ENCODE measurements around the gene WNT5B. TPM values are rescaled to one million over a fixed set of nuclear protein-coding genes. Genes with fewer than 3 reads are reported as not detected.
"Not testable (repeated sequence)": the region's sequence is repeated elsewhere in the genome, so short reads cannot be mapped to it uniquely, and the experiment has no call there.

Gene WNT5B
- total RNA-seq, 1 experiment from 2014 or later = 10.1 TPM

DNA sequence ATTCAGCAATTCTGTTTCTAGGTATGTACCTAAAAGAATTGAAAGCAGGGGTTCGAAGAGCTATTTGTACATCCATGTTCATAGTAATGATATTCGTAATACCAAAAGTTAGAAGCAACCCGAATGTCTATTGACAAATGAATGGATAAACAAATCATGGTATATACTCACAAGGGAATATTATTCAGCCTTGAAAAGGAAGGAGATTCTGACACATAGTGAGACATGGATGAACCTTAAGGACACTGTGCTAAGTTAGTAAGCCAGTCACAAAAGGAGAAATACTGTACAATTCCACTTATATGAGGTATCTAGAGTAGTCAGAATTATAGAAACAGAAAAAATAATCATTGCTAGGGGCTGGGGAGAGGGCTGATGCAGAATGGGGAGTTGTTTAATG, 30.3 kb upstream of the WNT5B start:
- DNase-seq (ENCODE audit: low spot score) = no peak

DNA sequence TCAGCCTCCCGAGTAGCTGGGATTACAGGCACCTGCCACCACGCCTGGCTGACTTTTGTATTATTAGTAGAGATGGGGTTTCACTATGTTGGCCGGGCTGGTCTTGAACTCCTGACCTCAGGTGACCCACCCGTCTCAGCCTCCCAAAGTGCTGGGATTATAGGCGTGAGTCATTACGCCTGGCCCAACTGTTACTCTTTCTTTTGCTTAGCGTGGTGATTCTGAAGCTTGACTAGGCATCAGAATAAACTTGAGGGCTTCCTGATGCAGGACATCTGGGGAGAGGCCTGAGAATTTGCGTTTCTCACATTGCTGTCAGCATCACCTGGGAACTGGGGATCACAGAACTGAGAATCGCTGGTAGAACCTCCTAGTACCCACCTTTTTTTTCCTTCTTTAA, 26.3 kb upstream of the WNT5B start:
- not testable (repeated sequence) for DNase-seq (ENCODE audit: low spot score)

DNA sequence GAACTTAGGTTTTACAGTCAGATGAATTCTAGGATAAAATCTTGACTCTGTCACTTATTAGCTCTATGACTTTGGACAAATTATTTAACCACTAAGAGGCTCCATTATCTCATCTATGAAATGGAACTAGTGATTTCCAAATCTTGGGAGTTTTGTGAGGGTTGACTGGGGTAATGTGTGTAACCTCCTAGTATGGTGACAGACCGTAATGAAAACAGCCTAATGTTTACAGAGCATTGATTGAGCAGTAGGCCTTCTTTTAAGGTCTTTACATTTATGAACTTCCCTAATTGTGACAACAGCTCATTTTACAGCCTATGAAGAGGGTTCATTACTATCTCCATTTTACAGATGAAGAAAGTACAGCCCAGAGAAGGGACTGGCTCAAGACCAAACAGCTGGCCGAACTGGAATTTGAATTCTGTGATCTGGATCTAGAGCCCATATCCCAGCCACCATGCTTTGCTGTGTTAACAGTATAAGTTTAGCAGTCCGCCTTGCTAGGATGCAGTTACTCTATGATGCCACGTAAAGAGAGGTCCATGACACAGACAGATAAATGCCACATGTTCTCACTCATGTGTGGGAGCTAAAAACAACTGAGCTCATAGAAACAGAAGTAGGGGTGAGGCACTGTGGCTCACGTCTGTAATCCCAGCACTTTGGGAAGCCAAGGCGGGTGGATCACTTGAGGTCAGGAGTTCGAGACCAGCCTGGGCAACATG, 25.6 kb upstream of the WNT5B start:
- no peak for DNase-seq (ENCODE audit: low spot score)

DNA sequence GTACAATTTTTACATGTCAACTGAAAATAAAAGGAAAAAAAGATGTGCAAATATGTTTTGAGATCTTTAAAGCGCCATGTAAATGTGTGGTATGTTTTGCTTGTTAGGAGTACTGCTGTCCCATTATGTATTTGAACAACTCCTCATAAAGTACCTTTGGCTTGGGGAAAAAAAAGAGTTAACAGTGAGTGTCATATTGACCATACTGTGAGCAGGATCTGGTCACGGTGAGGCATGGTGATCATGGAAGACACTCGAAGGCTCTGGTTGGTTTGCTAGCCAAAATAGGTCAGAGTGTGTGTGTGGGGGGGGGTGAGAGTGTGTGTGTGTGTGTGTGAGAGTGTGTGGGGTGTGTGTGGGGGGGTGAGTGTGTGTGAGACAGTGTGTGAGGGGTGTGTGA, 24.6 kb upstream of the WNT5B start:
- DNase-seq (ENCODE audit: low spot score) = no peak

DNA sequence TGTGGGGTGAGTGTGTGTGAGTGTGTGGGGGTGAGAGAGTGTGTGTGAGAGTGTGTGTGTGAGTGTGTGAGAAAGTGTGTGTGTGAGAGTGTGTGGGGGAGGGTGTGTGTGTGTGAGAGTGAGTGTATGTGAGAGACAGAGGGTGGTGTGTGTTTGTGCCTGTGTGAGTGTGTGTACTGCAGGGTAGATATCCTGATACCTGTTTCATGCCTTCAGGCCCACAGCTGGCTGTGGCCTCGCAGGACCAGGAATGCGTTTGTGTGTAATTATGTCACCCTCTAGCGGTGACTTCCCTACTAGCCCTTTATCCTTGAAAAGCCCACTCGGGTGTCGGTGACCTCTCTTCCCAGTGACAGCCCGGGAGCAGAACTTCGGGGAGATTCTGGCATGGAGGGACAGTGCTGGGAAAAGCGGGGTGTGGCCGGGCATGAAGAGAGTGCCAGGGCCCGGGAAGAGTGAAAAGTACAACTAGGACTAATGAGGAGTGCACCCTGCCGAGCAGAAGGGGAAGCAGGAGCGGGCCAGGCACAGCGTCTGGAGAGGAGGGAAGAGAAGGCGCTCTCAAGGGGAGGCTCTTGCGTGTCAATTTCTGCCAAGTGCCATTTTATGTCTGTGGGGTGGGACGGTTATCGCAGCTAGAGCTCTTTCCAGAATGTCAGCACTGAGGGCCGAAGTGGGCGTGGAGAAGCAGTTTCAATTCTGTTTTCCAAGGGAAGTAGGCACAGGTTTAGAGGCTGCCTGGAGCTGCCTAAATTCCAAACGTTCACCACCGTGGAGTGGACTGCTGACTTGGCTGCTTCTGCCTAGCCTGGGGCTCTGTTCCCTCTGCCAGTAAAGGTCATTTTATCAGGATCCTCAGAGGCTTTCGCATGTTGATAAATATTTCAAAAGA, 23.7 kb upstream of the WNT5B start:
- DNase-seq (ENCODE audit: low spot score) = peak; percentile 73

DNA sequence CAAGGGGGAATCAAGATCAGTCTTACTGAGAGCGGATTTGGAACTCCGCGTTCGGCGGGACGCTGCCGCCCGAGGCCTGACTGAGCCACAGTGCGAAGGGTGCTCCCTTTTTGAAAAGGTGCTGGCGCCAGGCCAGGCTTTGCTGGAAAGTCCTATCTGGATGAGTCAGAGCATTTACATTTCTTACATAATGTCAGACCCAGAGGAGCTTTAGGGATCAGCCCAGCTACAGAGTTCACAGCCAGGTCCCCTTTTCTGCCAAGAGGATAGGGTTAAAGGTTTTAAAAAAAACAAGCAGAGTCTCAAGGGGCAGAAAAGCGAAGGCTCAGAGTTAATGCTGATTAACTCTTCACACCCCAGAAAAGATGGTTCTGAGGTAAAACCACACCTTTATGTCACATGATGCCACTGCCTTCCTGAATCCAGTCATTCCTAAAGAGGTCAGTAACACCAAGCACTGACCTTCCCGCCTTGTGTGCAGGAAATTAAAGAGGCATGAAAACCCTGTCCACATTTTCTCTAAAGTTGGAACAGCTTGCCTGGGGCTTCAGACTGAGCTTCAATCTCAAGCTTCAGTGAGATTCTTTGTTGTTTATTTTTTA, 22.9 kb upstream of the WNT5B start:
- DNase-seq (ENCODE audit: low spot score) = peak; percentile 75

DNA sequence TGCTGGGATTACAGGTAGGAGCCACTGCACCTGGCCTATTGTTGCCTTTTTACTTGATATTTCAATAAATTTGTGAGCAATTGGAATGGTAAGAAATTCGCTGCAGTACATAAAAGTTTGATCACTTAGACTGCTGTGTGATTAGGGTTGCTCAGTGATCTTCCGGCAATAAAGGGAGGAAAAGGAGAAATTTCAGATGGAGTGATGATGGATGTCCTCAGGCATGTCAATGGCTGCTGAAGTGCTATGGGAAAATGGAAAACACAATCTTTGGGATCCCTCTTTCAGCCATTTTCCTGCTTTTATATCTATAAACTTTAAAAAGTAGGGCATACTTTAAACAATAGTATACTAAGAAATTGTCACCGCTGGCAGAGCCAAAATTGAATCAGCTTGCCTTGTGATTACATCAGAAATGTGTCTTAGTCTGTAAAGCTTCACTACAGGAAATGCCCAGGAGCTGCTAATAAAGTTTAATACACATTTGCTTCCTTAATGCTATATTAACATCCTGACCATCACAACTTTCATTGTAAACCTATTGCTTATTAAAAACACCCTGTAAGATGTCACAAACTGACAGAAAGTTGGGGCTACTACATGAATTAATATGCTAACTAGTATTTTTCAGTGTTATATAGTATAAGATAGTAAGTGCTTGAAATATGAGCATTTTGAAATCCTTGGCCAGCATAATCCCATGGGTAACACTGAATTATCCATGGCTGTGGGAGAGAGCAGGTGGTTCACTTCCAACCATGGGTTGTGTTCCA, 20.9 kb upstream of the WNT5B start:
- DNase-seq (ENCODE audit: low spot score) = no peak

DNA sequence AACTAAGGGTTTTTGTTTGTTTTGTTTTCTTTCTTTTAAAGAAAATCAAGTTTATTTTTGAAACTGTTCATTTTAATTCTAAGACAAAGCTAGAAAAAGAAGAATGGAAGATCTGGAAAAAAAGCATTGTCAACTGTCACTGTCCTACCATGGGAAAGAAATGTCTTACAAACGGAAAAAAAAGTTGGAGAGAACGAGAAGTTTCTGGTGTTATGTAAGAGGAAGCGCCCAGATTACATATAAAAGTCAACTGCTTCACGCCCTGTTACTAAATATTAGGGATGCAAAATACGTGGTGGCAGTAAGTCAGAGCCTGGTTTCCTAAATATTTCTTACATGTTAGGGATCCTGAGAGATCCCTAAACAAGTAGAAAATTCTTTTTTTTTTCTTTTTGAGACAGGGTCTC, 20.3 kb upstream of the WNT5B start:
- DNase-seq (ENCODE audit: low spot score) = no peak

DNA sequence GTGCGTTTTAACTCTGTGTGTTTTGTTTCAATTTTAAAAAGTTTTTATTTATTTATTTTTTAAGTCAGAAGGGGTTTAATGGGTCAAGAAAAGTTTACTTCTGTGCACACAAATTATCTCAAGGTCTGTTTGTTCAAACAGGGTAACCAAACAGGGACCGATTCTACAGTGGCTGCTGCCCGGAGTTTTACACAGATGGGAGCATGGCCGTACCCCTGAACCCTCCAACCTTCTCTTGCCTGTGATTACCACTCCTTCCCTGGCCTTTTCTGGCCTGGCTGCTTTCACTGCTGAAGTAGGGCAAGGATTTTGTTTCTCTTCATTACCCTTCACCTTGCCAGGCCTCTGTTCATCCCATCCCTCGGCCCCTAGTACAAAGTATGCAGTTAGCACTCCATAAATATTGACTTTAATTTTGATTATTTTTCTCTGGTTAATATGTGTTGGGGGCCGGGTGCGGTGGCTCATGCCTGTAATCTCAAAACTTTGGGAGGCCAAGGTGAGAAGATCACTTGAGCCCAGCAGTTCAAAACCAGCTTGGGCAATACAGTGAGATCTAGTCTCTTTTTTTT, 18.9 kb upstream of the WNT5B start:
- DNase-seq (ENCODE audit: low spot score) = no peak

DNA sequence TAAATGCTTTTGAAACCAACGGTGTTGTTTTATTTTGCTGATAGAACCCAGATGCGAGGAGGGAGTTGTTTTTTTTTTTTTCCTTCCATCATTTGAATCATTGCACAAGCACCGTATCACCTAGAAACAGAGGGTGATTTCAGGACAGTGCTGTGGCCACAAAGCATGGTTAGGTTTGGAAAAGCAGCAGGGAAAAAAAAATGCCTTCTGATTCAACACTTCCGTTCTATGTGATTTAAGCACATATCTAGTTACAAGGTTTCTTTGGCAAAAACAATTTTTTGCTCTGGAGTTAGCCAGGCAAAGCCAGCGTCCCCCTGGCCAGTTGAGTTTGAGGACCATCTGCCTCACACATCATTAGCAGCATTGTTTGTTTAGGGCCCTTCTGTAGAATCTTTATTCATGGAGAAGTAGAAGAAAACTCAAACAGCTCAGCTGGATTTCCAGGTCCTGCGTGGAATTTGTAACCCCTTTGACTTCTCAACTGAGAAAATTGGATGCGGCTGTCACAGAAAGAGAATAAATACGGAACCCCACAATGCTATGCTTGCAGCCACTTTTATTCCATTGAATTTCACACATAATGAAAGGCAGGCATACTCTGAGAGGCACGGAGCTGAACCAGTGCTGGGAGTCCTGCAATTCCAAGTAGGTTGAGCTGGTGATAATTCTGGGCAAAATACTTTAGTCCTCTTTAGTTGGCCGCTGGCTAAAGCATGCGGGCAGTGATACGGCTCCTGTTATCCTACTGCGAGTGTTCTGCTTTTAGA, 17.0 kb upstream of the WNT5B start:
- DNase-seq (ENCODE audit: low spot score) = peak; percentile 51

DNA sequence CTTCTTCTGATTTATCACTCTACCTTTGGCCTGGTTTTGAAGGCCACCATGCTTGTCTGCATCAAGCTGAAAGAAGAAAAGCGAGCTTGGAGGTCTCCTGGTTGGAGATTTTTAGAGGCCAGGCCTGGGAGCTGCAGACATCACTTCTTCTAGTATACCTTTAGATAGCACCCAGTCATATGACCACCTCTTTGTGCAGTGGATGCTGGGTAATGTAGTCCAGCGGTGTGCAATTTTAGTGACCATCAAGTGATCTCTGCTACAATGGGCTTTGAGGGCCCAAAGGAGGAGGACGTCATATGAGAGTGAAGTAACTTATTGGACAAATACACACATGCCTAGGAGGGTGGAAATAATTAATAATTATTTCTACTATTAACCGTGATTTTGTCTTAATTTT, 15.2 kb upstream of the WNT5B start:
- DNase-seq (ENCODE audit: low spot score) = no peak

DNA sequence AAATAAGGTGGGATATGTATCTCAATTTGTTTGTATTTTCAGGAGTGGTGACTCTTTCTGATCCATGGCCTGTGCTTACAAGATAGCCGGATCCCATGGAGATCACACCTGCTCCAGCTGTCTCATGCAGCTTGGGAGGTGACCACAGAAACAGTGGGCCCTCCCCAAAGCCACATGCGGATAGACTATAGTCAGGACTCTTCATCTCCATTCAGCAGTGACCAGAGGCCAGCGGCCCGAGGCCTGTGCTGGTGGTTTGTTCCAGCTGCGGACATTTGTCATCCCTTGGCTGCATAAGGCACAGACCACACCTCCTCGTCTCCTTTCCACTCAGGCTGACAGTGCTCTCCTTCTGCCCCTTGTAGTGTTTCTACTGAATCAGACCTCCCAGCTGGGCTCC, 14.7 kb upstream of the WNT5B start:
- no peak for DNase-seq (ENCODE audit: low spot score)

DNA sequence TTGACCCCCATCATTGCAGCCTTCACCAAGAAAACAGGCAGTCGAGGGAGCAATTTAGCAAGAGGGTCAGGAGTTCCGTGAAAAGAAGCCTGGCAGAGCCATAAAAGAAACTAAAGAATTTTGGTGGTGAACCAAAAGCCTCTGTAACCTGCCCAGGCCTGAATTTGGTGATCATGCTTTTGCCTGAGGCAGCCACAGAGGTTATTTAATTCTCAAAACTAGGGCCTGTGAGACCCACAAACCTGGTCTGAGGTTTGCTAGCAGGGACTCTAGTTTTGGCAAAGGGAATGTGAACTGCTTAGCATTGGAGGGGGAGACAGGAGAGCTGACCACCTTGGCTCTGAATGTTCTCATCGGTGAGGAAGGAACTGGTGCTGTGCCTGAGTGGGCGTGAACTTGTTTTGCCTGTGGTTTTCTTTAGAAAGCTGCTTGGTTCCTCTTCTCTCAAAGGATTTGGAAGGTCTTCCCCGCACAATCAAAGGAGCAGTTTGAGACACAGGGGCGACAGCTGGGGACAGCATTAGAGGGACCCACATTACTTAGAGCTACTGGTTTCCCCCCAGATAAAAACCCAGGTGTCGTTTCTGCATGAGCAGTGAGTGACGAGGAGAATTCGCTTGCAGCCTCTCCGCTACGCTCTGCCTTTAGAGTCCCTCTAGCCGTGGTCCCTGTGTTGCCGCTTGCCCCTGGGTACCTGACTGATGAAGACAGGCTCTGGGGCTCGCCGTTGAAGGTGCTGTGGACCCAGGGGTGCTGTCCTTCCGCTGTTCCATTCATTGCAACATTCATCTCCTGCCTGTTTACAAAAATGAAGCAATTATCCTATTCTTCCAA, 12.6 kb upstream of the WNT5B start:
- no peak for DNase-seq (ENCODE audit: low spot score)

DNA sequence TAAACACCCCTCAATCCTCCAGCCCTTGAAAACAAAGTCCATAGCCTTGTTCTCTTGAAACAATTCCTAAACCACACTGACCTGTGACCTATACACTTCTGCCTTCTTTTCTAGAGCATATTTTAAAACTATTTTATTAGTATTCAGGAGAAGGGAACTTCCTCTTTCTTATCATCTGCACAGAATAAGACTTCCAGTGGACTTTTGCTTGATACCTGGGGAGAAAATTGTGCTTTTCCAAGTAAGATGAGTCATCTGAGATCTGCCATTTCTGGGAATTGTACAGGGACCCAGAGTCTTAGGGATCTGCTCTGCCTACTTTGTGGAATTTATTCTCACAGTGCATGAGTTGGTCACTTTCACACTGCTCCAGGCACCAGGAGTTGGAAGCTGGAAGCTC, 10.5 kb upstream of the WNT5B start:
- DNase-seq (ENCODE audit: low spot score) = no peak

DNA sequence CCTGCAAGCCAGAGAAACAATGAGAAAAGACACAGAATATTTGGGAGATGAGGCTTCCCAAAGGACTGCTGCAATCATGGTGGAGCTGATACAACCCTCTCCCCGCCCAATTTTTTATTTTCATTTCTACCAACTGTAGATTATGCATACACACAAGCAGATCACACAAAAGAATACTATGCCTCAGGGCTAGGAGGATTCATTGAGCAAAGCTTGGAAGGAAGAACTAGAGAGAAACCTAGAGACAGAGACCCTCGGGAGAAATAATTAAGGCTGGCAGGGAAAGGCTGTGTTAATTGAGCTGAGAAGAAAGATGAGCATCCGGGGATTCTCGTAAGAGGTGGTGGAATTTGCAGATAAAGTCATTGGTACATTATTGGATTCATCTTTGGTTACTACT, 9.9 kb upstream of the WNT5B start:
- DNase-seq (ENCODE audit: low spot score) = no peak

DNA sequence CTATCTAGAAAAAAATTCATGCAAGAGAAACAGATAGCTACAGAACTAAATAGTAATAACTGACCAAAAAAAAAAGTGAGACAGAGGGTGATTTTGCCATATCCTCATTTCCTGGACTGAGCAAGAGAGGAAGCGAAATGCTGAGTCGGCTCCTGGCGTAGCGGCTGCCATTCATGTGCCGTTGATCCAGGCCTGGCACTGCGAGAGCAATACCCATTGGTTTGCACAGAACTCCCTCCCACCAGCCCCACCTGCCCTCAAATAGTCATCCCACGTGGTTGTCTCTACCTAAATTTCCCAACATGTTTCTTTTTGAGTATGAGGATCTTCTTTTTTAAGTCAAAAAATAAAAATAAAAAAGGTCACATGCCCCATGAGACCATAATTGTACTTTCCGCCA, 9.4 kb upstream of the WNT5B start:
- no peak for DNase-seq (ENCODE audit: low spot score)

DNA sequence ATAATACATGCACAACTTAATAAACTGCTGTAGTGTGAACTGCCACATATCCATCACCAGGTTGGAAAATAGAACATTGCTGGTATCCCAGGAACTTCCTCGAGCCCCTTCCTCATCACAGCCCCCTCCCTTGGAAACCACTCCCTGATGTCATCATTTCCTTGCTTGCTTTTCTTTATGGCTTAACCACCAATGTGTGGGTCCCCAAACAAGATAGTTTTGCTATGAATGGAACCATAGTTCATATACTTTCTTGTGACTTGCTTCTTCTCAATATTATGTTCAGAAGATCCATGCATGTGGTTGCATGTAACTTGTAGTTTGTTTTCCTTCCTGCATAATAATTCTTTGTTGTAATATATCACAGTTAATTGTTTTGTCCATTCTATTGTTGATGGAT, 8.9 kb upstream of the WNT5B start:
- no peak for DNase-seq (ENCODE audit: low spot score)

DNA sequence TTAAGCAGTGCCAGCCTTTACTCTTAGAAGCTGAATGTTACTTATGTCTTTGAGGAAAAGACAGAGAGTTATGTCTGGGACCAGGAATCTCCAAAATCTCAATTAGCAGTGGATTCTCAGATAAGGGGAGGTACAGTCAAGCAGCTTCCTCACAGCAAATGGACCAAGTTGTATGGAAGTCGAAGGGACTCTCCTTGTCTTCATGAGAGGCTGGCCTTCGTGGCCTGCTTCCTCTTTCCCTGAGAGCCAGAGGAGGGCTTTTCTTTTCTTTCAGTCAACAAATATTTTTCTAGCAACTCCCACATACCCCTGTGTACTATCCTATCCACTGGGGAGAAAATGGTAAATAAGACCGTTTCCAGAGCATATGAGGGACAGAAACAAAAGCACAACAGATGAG, 6.6 kb upstream of the WNT5B start:
- no peak for DNase-seq (ENCODE audit: low spot score)

DNA sequence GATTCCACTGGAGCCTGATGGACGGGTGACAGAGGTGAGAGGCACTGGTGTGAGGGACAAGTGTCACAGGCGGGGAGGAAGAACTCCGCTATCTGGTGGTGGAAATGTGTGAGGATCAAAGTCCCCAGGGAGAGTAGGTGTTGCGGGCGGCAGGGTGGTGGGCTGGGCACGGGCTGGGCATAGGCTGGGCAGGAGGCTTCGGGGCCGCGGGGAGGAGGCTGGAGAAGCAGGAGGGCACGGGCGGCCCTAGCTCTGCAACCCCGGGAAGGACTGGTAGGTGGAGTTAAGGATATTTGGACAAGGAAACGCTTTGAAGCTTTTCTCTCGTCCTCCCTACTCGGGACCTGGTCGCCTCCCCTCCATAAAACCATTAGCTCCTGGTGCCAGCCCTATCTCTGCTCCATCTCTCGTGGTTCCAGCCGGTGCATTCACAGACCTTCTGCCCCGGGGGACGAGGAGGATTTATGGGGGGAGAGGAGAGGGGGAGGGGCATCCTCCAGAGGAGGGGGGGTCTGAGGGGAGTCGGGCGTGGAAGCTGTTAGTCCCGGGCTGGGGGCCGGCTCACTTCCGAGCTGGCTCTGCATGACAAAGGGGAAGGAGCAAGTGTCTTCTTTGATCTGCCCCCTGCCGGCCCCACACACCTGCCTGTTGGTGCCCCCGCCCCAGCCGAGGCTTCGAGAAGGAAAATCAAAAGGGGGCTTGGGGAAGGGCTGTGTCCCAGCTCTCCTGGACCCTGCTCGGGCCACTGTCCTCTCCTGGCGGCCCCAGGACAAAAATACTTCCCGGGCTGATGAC, 504 bp downstream of the WNT5B start:
- DNase-seq (ENCODE audit: low spot score) = no peak
